C4-2B (cell line): ENCODE data around the gene HIGD1C.
"Not testable (repeated sequence)": the region's sequence is repeated elsewhere in the genome, so short reads cannot be mapped to it uniquely, and the experiment has no call there.

Source experiments
- H3K27ac ChIP-seq: fragments of 450-650 bp; 2 replicates; pipeline ENCODE4 v1.5.1; 2017
- CTCF ChIP-seq: fragments of 450-650 bp; conservative IDR thresholded peaks from 2 replicates; pipeline ENCODE4 v1.5.1; 2017; ENCODE audit warnings: mild to moderate bottlenecking
- ZFX ChIP-seq: fragments of 450-650 bp; IDR thresholded peaks from 2 replicates; pipeline ENCODE4 v1.6.1; 2017

The HIGD1C gene

GRCh38 chr12:50927766-50928224 lies 24.5 kb upstream of the HIGD1C start:
- H3K27ac ChIP-seq = peak overlapping the region; percentile 66
- TF ChIP-seq CTCF = no peak
- no peak for TF ChIP-seq ZFX

DNA sequence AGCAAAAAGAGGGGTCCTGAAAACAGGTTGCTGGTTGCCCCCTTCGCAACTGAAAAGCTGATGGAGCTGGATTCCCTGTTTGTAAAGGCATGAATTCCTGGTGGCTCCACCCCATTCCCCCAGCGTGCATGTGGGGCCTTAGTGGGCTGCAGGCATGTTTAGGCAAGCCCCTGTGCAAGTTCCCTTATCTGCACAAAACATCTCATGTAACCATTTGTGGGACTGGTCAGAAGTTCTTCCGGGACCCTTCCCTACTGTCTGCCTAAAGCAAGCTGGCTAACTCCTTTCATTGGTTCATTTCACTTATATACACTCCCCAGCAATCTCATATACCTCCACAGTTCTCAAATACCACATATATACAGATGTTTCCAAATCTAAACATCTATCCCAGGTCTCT lies 24.0 kb upstream of the HIGD1C start:
- peak overlapping the region; percentile 66 for H3K27ac ChIP-seq
- TF ChIP-seq ZFX (no peak), CTCF (no peak)

GRCh38 chr12:50929831-50930230 lies 22.5 kb upstream of the HIGD1C start:
- TF ChIP-seq ZFX = no peak
- no peak for TF ChIP-seq CTCF
- H3K27ac ChIP-seq = no peak overlapping the region

DNA sequence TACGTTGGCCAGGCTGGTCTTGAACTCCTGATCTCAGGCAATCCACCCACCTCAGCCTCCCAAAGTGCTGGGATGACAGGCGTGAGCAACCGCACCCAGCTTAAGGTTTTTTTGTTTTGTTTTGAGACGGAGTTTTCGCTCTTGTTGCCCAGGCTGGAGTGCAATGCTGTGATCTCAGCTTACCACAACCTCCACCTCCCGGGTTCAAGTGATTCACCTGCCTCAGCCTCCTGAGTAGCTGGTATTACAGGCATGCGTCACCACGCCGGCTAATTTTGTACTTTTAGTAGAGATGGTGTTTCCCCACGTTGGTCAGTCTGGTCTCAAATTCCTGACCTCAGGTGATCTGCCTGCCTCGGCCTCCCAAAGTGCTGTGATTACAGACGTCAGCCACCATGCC lies 21.9 kb upstream of the HIGD1C start:
- H3K27ac ChIP-seq = not testable (repeated sequence)

DNA sequence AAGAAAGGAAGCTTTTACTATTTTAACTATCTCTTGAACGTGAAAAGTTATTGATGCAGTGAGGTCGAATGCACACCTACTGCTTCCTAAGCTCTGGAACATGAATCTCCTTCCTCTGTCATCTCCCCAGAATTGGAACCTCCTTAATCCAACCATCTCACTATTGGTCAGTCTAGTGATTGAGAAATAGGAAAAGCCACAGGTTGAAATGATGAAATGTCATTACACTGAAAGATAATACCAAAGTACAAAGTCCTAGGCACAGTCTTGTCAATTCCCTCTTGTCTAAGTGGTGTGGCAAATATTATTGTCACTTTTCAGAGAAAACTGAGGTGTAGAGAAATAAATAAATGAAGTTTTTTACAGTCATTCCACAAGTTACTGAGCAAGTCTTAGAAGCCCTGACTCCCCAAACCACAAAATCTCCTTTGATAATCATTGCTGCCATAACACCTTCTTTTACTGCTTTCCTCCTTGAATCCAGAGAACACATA lies 19.5 kb upstream of the HIGD1C start:
- TF ChIP-seq ZFX = no peak
- TF ChIP-seq CTCF = no peak
- H3K27ac ChIP-seq = no peak overlapping the region

GRCh38 chr12:50933459-50934124 lies 18.8 kb upstream of the HIGD1C start:
- H3K27ac ChIP-seq = no peak overlapping the region
- TF ChIP-seq ZFX (no peak), CTCF (no peak)

GRCh38 chr12:50934371-50934851 lies 17.9 kb upstream of the HIGD1C start:
- no peak overlapping the region for H3K27ac ChIP-seq
- TF ChIP-seq ZFX (no peak), CTCF (no peak)
